Dedifferentiated amniotic fluid mesenchymal stem cell (primary cell): Measurements from ENCODE around the gene ZNF552.

Source experiments
- DNase-seq: peaks from one replicate; pipeline ENCODE4 v3.0.0-alpha.2; 2016; ENCODE audit errors: extremely low spot score

The ZNF552 gene

DNA sequence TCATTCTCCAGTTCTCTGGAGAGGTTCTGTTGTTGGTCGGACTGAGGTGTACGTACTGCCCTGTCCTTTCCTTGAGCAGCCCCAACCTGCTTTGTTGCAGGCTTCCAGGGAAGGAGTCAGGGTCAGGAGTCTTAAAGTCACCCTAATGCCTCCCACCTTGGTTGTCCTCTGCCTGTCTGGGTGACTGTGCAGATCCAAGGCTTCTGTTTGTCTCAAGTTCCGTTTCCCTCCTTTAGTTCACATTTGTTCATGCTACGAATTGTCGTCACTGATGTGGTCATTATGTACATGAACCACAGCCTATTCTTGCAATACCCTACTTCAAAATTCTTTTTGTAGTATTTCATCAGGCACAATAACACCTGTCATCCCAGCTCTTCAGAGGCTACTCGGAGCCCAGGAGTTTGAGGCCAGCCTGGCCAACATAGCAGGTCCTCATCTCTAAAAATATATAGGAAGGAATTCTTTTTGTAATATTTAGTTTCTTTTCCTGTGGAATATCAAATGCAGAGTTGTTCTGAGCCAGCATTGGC is 37.9 kb downstream of the ZNF552 start:
- DNase-seq = no peak

- no peak for DNase-seq
Measured at GRCh38 chr19:57773488-57773887, 41.2 kb downstream of the ZNF552 start.

DNA sequence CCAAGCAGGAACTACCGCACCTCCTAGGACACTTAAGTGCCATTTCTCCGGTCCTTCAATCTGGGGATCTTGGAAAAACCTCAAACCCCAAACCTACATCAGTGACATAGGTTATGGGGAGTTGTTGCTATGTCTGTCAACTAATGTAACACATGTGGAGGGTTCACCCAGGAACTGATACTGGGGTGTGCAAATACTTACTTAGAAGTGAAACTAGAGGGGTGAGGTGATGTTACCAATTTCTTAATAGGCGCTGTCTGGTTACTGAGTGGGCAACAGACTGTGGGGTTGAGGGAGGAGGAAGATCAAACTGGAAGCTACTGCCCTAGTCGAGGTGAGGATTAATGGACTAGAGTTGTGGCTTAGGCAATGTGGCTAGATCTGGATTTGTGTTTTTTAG is 43.3 kb downstream of the ZNF552 start:
- DNase-seq = no peak

DNA sequence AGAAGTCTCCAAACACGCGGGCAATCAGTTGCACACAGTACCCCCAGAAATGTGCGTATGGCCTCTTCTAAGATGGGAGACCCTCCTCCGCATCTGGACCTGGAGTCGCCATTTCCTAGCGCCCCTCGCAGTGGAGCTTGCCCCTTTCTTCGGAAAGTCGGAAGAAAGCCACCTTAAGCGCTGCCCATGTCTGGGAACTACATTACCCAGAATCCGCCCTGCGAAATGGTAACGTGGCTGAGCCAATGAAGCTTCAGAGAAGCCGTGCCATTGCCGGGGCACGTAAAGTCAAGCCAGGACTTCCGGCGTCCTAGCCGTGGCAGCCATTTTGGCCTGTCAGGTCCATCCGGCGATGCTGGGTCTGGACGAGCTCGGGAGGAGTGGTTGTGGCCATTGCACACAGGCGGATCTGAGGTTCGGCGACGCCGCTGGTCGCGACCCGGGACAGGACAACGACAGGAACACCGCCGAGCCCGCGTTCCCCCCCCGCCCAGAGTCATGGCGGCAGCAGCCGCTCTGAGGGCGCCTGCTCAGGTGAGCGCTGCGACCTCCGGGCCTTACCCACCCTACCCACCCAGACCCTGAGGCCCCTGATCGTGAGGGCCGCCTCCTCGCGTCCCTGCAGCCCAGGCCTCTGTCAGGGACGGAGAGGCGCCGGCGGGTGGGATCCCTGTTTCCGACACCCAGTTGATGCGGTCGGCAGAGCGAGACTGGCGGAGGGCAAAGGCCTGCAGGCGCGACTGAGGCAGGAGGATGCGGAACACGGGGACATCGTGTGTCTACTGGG is 45.2 kb downstream of the ZNF552 start, which contains the start of gene ZNF586:
TSS of gene ZNF586 (plus strand) at position 332 of the 787 bp plus-strand sequence. CDS start at position 499, 167 bp downstream.
- peak; percentile 95 for DNase-seq

DNA sequence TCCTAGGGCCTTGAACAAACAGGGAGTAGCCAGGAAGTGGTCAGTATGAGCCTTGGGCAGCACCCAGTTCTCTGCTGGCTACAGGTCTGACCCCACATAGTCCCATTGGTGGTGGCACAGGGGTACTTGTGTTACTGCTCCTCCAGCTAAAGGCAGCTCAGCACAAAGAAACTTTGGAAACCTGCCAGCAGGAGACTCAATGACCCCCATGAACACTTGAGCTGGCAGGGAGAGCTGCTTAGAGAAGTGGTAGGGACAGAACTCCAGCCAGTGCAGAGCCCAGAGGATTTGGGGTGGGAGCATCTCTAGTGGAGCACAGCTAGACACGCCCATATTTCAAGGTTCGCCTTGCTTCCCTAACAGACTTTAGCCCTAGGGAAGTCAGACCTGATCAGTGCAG is 55.6 kb downstream of the ZNF552 start:
- DNase-seq = no peak

DNA sequence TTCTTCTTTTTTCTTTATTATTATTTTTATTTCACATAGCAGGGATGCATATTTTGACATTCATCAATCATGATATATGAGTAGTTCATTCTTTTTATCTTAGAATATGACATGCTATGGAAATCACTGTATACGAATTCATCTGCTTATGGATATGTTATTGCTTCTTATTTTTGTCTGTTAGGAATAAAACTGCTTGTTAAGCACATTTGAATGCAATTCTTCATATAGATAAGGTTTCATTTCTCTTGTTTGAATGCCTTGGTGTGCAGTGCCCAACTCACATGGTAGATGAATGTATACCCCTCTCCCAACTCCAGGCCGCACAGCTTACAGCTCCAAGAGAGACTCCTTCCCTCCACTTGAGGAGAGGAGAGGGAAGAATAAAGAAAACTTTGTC is 56.8 kb downstream of the ZNF552 start:
- no peak for DNase-seq
